ENCODE data around the gene MAP3K12.

DNA sequence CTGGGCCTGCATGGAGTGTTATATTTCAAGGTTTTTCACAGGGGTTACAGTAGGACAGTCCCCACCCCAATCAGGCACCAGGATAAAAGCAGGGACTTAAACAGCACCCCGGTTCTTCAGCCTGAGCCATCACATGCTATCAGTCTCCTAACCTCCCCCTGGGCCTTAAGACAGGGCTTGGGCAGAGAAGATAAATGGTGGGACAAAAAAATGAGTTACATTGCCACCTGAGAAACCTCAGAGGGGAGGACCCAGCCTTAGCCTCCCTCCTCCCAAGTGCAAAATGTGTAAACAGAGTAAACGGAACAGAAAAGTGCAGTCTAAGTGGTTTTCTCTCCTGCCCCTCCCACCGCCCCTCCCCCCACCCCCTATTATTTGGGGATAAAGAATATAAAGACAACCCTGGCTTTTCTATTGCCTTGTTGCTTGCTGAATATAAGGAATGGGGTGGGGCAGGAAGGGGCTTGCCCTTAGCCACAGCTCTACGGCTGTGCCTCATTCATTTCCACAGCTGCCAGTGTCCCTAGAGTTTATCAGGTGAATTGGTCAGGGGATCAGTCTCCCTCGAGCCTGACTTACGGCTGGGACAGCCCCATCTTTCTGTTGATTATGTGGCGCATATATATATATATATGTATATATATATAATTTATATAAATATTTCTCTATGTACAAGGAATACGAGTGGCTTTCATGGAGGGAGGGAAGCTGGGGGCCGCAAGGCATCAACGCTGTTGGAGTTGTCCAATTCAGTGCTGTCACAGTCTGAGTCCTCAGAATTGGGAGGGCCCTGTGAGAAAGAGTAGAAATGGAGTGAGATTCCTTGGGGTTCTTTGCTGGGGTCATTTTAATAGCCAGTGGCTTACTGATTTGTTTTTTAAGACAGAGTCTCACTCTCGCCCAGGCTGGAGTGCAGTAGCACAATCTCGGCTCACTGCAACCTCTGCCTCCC is 18.5 kb downstream of the MAP3K12 start:
- TF ChIP-seq YY1 (IDR thresholded peaks at IDR 0.05; ENCODE audit: insufficient read depth, insufficient read length) (no peak), ZNF274 (IDR thresholded peaks at IDR 0.05; ENCODE audit: low read depth, low read length) (no peak)
